IMR-90 (cell line): ENCODE data around the gene RAB34. TPM values are rescaled to one million over a fixed set of nuclear protein-coding genes. Genes with fewer than 3 reads are reported as not detected.

ENCODE experiments used
- ATAC-seq: fragments of 200-7000 bp; cut with Tn5 transposase; 2 replicates; pipeline ENCODE4 v1.9.1; 2020; ENCODE audit warnings: low read depth, mild to moderate bottlenecking, moderate library complexity
- BruUV-seq: library from RNA; stranded (reverse); fragments of 400-500 nt; replicated peaks from 2 replicates; lab custom pipeline; 2021; lab: Mats Ljungman, UMichigan
- CTCF ChIA-PET: fragments of 300-600 bp; formaldehyde crosslinking; extraction: SDS; loops from one replicate; lab custom pipeline; 2021; ENCODE audit warnings: antibody characterized with exemption; lab: Yijun Ruan, JAX
- POLR2A ChIA-PET: fragments of 300-600 bp; sonication (Branson Sonifier 250); formaldehyde crosslinking; loops from one replicate; lab custom pipeline; 2022; ENCODE audit warnings: antibody characterized with exemption; ENCODE audit not compliant: unreplicated experiment; lab: Charles Lee
- DNase-seq: peaks from one replicate; pipeline ENCODE4 v3.0.0; 2013
- H2AFZ ChIP-seq: replicated peaks from 2 replicates; pipeline ENCODE3; 2013; ENCODE audit warnings: low read length, mild to moderate bottlenecking; ENCODE audit not compliant: poor library complexity
- H2AK5ac ChIP-seq: 2 replicates; pipeline ENCODE4 v1.6.1; 2013; ENCODE audit warnings: low read depth, low read length, inconsistent platforms
- H2AK9ac ChIP-seq: replicated peaks from 2 replicates; pipeline ENCODE3; 2013; ENCODE audit warnings: mild to moderate bottlenecking, low read depth, low read length, moderate library complexity; ENCODE audit not compliant: poor library complexity
- H2BK120ac ChIP-seq: 2 replicates; pipeline ENCODE4 v1.6.1; 2013; ENCODE audit warnings: low read depth, low read length, inconsistent platforms
- H2BK15ac ChIP-seq: 3 replicates; pipeline ENCODE4 v1.6.1; 2013; ENCODE audit warnings: low read depth, low read length, inconsistent platforms
- H2BK20ac ChIP-seq: 2 replicates; pipeline ENCODE4 v1.6.1; 2013; ENCODE audit warnings: low read depth, mild to moderate bottlenecking, inconsistent platforms, low read length, moderate library complexity
- H2BK5ac ChIP-seq: 2 replicates; pipeline ENCODE4 v1.6.1; 2013; ENCODE audit warnings: mild to moderate bottlenecking, low read depth, low read length, inconsistent platforms; ENCODE audit not compliant: poor library complexity, severe bottlenecking
- H3K14ac ChIP-seq: replicated peaks from 2 replicates; pipeline ENCODE4 v1.6.1; 2013; ENCODE audit warnings: low read depth, low read length, inconsistent platforms
- H3K18ac ChIP-seq: 2 replicates; pipeline ENCODE4 v1.6.1; 2013; ENCODE audit warnings: low read depth, low read length, control low read depth
- H3K23ac ChIP-seq: 2 replicates; pipeline ENCODE4 v1.6.1; 2013; ENCODE audit warnings: low read depth, low read length, inconsistent platforms
- H3K27ac ChIP-seq: 2 replicates; pipeline ENCODE4 v1.5.1; 2013; ENCODE audit warnings: mild to moderate bottlenecking, control low read depth, low read length; ENCODE audit not compliant: insufficient read depth
- H3K27me3 ChIP-seq: 2 replicates; pipeline ENCODE4 v1.6.1; 2013; ENCODE audit warnings: low read length; ENCODE audit not compliant: control insufficient read depth, insufficient read depth
- H3K36me3 ChIP-seq: 2 replicates; pipeline ENCODE4 v1.6.1; 2013; ENCODE audit warnings: low read length, mixed read lengths; ENCODE audit not compliant: control insufficient read depth, insufficient read depth
- H3K4ac ChIP-seq: 2 replicates; pipeline ENCODE4 v1.6.1; 2013; ENCODE audit warnings: low read depth, low read length, inconsistent platforms
- H3K4me1 ChIP-seq: 2 replicates; pipeline ENCODE4 v1.6.1; 2013; ENCODE audit warnings: low read length, mixed read lengths; ENCODE audit not compliant: control insufficient read depth, insufficient read depth
- H3K4me2 ChIP-seq: 2 replicates; pipeline ENCODE4 v1.6.1; 2013; ENCODE audit warnings: low read depth, mild to moderate bottlenecking, control low read depth, low read length, moderate library complexity
- H3K4me3 ChIP-seq: 2 replicates; pipeline ENCODE4 v1.5.1; 2013; ENCODE audit warnings: low read depth, mild to moderate bottlenecking, control low read depth, low read length, moderate library complexity; ENCODE audit not compliant: insufficient read depth
- H3K56ac ChIP-seq: 2 replicates; pipeline ENCODE4 v1.6.1; 2013; ENCODE audit warnings: low read length, inconsistent platforms; ENCODE audit not compliant: insufficient read depth; ENCODE audit errors: extremely low read depth
- H3K79me1 ChIP-seq, 2 experiments: 2 replicates each; pipeline ENCODE4 v1.6.1; 2013; ENCODE audit warnings: low read length in 2 of 2, inconsistent platforms in 1 of 2, low read depth in 1 of 2
- H3K9ac ChIP-seq: 2 replicates; pipeline ENCODE4 v1.6.1; 2013; ENCODE audit warnings: low read depth, low read length, control low read depth
- H3K9me1 ChIP-seq: 2 replicates; pipeline ENCODE4 v1.6.1; 2013; ENCODE audit warnings: low read length, inconsistent platforms; ENCODE audit not compliant: insufficient read depth
- H3K9me3 ChIP-seq: 2 replicates; pipeline ENCODE4 v1.6.1; 2013; ENCODE audit warnings: low read length; ENCODE audit not compliant: control insufficient read depth, insufficient read depth
- H4K20me1 ChIP-seq: 2 replicates; pipeline ENCODE4 v1.6.1; 2013; ENCODE audit warnings: low read length, inconsistent platforms; ENCODE audit not compliant: insufficient read depth
- H4K5ac ChIP-seq: 2 replicates; pipeline ENCODE4 v1.6.1; 2013; ENCODE audit warnings: mild to moderate bottlenecking, low read depth, low read length, control low read depth
- H4K8ac ChIP-seq, 2 experiments: 2 replicates each; pipeline ENCODE4 v1.6.1; 2013; ENCODE audit warnings: low read depth in 2 of 2, low read length in 2 of 2, control low read depth in 1 of 2, inconsistent platforms in 1 of 2
- H4K91ac ChIP-seq: 2 replicates; pipeline ENCODE4 v1.6.1; 2013; ENCODE audit warnings: low read depth, low read length, inconsistent platforms; ENCODE audit not compliant: insufficient read depth
- BHLHE40 ChIP-seq: fragments of 150-350 bp; IDR thresholded peaks from 2 replicates; pipeline ENCODE4 v1.6.1; 2016; ENCODE audit warnings: mild to moderate bottlenecking, low read depth, low read length
- CEBPB ChIP-seq: IDR thresholded peaks from 2 replicates; pipeline ENCODE4 v1.6.1; 2012; ENCODE audit warnings: low read depth, low read length, improper control_type of control experiment
- CHD1 ChIP-seq: IDR thresholded peaks from 2 replicates; pipeline ENCODE4 v1.6.1; 2012; ENCODE audit warnings: low read depth, low read length, improper control_type of control experiment
- CTCF ChIP-seq: conservative IDR thresholded peaks from 2 replicates; pipeline ENCODE4 v1.5.1; 2012; ENCODE audit warnings: mild to moderate bottlenecking, low read depth, low read length, improper control_type of control experiment
- ELK1 ChIP-seq: fragments of 150-350 bp; IDR thresholded peaks from 2 replicates; pipeline ENCODE4 v1.6.1; 2016; ENCODE audit warnings: low read depth, mild to moderate bottlenecking, low read length, moderate library complexity, borderline replicate concordance
- FOS ChIP-seq: fragments of 150-350 bp; IDR thresholded peaks from 2 replicates; pipeline ENCODE4 v1.6.1; 2016; ENCODE audit warnings: low read depth, low read length
- MAFK ChIP-seq: IDR thresholded peaks from 2 replicates; pipeline ENCODE4 v1.6.1; 2012; ENCODE audit warnings: low read depth, low read length, improper control_type of control experiment
- MAZ ChIP-seq: IDR thresholded peaks from 2 replicates; pipeline ENCODE4 v1.6.1; 2012; ENCODE audit warnings: low read depth, mild to moderate bottlenecking, low read length, improper control_type of control experiment, moderate library complexity, borderline replicate concordance
- POLR2A ChIP-seq: IDR thresholded peaks from 2 replicates; pipeline ENCODE4 v1.6.1; 2012; ENCODE audit warnings: mild to moderate bottlenecking, low read depth, low read length
- RAD21 ChIP-seq: IDR thresholded peaks from 2 replicates; pipeline ENCODE4 v1.6.1; 2012; ENCODE audit warnings: low read length, improper control_type of control experiment
- RCOR1 ChIP-seq: IDR thresholded peaks from 2 replicates; pipeline ENCODE4 v1.6.1; 2012; ENCODE audit warnings: mild to moderate bottlenecking, low read length, improper control_type of control experiment; ENCODE audit not compliant: insufficient replicate concordance
- RFX5 ChIP-seq: IDR thresholded peaks from 2 replicates; pipeline ENCODE4 v1.8.0; 2012; ENCODE audit warnings: low read depth, mild to moderate bottlenecking, low read length, moderate library complexity
- SMC3 ChIP-seq: fragments of 150-350 bp; IDR thresholded peaks from 2 replicates; pipeline ENCODE4 v1.6.1; 2016; ENCODE audit warnings: low read depth, mild to moderate bottlenecking, antibody characterized with exemption, low read length, moderate library complexity
- USF2 ChIP-seq: fragments of 150-350 bp; IDR thresholded peaks from 2 replicates; pipeline ENCODE4 v1.6.1; 2017; ENCODE audit warnings: mild to moderate bottlenecking, antibody characterized with exemption, low read length, low read depth
- WGBS, 2 experiments: methylation state at CpG; one replicate each; pipeline versions ENCODE4 v1.1.5 to v1.1.7; 2013; ENCODE audit warnings: missing lambda C conversion rate in 2 of 2; ENCODE audit not compliant: insufficient read length in 1 of 2; ENCODE audit errors: extremely low coverage in 2 of 2; 5-methylcytosine and 5-hydroxymethylcytosine counted together
- dilution Hi-C: fragments of 300-500 bp; cut with HindIII; formaldehyde crosslinking; loops from one replicate; pipeline ENCODE4 v1.14.3; 2018; ENCODE audit warnings: low sequenced_read_pairs; ENCODE audit not compliant: unreplicated experiment
- in situ Hi-C: fragments of 300-500 bp; cut with MboI; formaldehyde crosslinking; loops from 3 replicates; pipeline ENCODE4 v1.14.3; 2019; ENCODE audit warnings: low sequenced_read_pairs, inconsistent platforms, mixed read lengths
- intact Hi-C: fragments of 100-400 bp; cut with micrococcal nuclease; formaldehyde crosslinking; loops from 2 replicates; pipeline ENCODE4 v1.10.0; 2022
- polyA plus RNA-seq, 3 experiments: library from polyadenylated mRNA; depleted of rRNA; stranded (reverse); fragments of >200 nt; gene quantifications; 2 replicates each; pipeline ENCODE4 v1.2.3, GENCODE V29; 2012; ENCODE audit warnings: low replicate concordance in 1 of 3
- total RNA-seq: library from RNA; depleted of rRNA; stranded (reverse); fragments of >200 nt; gene quantifications from 2 replicates; pipeline ENCODE4 v1.2.3, GENCODE V29; 2012

RAB34 gene
- total and polyA plus RNA-seq, 2 of the 4 experiments (the other 2 are of a cell fraction) = 351 to 387 TPM

GRCh38 chr17:28686296-28686695, 31.4 kb downstream of the RAB34 start:
- ChIA-PET CTCF (no interaction called here), POLR2A (no interaction called here)
- no peak for TF ChIP-seq RCOR1
- TF ChIP-seq MAZ = no peak
- no peak for TF ChIP-seq POLR2A
- no peak for TF ChIP-seq MAFK
- no peak for TF ChIP-seq CEBPB
- TF ChIP-seq BHLHE40 = no peak
- no peak for TF ChIP-seq USF2
- TF ChIP-seq SMC3 = no peak
- TF ChIP-seq CTCF = no peak
- TF ChIP-seq CHD1 = no peak
- TF ChIP-seq FOS = no peak
- TF ChIP-seq RFX5 = no peak
- no peak for TF ChIP-seq RAD21
- no peak for TF ChIP-seq ELK1
- Histone ChIP-seq H3K9me3 (no peaks in the 10 kb centered on the region), H3K9me1 (0 out of 2 replicates have a peak, but pooled peaks cover 3% of the 10 kb centered on the region), H2AK5ac (no peak overlapping the region), H4K20me1 (no peaks in the 10 kb centered on the region; the same call in 1 of the 2 replicates), H4K91ac (no peak overlapping the region), H2AK9ac (peak overlapping the region; percentile 34), H2BK20ac (no peak overlapping the region), H3K9ac (no peak overlapping the region), H2AFZ (no peak overlapping the region), H3K23ac (no peak overlapping the region), H4K8ac (no peak overlapping the region), H3K27ac (no peak overlapping the region), H2BK5ac (no peak overlapping the region), H3K4me2 (no peak overlapping the region), H3K14ac (no peak overlapping the region), H3K4ac (no peak overlapping the region), H2BK15ac (no peak overlapping the region), H3K36me3 (peaks cover 84% of the 10 kb centered on the region), H3K4me1 (no peaks in the 10 kb centered on the region), H3K18ac (no peak overlapping the region), H2BK120ac (no peak overlapping the region), H3K56ac (no peak overlapping the region), H3K4me3 (no peak overlapping the region), H3K27me3 (no peaks in the 10 kb centered on the region), H4K5ac (no peak overlapping the region), H3K79me1 (peaks cover 0 to 17% of the 10 kb centered on the region in 2 experiments; a peak in 2 of 4 replicates)
- BruUV-seq = no TSS peak
- WGBS, 2 experiments = no CpG with 5 or more reads among the region's 4 CpGs
- dilution Hi-C loops = no loop called here
- DNase-seq (no peak), ATAC-seq (no peak)
- intact Hi-C loops = no loop called here
- in situ Hi-C loops = no loop called here
